ENCODE results near the gene ABHD17C.

- TF ChIP-seq EZH2phosphoT487 (IDR thresholded peaks at IDR 0.05; ENCODE audit: insufficient read depth, low read depth) (no peak), EZH2 (IDR thresholded peaks at IDR 0.05; ENCODE audit: insufficient read depth, poor library complexity, severe bottlenecking) (no peak)
These were observed 58.9 kb downstream of the ABHD17C start for GRCh38 chr15:80754014-80754413.

Measured in GM23248 (cell line).